Raji (cell line): ENCODE data around the gene SOHLH1.

Experiments
- POLR2A ChIP-seq: IDR thresholded peaks from 2 replicates; pipeline ENCODE4 v1.6.1; 2011; ENCODE audit warnings: low read depth, low read length, control low read depth; ENCODE audit not compliant: insufficient read depth

SOHLH1 gene, protein sequence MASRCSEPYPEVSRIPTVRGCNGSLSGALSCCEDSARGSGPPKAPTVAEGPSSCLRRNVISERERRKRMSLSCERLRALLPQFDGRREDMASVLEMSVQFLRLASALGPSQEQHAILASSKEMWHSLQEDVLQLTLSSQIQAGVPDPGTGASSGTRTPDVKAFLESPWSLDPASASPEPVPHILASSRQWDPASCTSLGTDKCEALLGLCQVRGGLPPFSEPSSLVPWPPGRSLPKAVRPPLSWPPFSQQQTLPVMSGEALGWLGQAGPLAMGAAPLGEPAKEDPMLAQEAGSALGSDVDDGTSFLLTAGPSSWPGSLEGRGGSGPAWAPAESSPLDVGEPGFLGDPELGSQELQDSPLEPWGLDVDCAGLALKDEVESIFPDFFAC

DNA sequence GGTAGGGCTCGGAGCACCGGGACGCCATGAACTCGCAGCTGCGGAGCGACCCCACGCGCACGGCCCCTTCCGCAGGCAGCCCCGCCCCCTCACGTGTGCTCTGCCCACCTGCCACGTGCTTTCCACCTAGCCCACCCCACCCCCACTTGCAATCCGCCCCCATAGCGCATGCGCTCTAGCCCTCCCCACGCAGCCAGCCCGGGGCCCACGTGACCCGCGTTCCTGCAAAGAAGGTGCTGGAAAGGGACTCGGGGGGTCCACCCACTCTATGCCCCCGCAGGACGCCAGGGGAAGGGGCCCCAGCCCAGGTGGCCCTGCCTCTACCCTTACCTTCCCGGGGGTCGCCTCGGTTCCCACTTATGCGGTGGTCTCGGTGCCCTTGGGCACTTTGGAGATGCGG is at the start of gene SOHLH1:
Gene SOHLH1 (minus strand): TSS at position 42 of the 400 bp plus-strand sequence. CDS start 14 bp downstream, at position 28.
- TF ChIP-seq POLR2A: no peak

DNA sequence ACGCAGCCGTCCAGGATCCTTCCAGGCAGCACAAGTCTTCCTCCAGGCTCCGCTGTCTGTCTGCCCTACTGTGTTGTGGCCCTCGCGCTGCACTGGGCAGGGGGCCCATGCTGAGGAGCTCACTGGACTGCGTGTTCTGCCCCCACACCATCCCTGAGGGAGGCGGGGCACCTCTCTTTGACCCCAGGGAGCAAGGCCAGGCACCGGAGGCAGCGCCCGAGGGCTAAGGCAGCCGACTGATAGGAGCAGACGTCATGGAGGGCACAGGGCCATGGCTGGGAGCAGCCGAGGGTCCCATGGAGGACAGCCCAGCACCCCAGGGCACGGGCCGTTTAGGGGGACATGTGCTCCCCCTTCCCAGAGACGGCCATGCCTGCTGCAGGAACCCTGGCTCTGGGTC is 49.4 kb upstream of the SOHLH1 start:
- TF ChIP-seq POLR2A: no peak

DNA sequence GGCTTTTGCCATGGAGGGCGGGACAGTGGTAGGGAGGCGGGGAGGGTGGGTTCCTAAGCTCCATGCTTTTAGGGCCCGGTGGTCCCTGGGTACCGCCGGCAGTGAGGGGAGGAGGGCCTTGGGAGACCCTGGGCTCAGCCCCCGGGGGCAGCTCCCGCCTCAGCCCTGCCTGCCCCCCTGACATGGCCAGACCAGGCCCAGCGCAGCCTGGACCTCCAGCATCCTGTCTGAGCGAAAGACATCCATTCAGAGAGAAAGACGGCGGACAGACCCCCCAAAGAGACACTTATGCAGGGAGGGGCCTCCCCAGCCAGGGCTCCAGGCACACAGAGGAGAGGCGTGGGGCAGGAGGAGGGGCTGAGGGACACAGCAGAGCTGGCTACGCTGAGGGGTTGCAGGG is 48.0 kb upstream of the SOHLH1 start:
- no peak for TF ChIP-seq POLR2A

DNA sequence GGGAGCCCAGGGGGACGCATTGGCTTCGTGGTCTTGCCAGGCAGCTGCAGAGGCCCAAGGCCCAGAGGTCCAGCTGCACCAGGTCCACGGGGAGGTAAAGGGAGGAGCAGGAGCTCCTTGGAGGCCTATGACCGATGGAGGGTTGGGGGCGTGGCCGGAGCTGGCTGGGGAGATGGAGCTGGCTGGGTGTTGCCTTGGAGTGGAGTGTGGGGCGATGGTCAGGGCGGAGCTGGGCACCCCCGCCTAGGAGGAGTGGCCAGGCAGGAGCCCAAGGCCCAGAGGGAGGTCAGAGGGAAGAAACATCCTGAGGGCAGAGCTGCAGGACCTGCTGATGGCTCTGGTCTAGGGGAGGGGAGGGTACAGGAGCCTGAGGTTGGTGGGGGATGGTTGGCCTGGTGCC is 47.3 kb upstream of the SOHLH1 start:
- no peak for TF ChIP-seq POLR2A

DNA sequence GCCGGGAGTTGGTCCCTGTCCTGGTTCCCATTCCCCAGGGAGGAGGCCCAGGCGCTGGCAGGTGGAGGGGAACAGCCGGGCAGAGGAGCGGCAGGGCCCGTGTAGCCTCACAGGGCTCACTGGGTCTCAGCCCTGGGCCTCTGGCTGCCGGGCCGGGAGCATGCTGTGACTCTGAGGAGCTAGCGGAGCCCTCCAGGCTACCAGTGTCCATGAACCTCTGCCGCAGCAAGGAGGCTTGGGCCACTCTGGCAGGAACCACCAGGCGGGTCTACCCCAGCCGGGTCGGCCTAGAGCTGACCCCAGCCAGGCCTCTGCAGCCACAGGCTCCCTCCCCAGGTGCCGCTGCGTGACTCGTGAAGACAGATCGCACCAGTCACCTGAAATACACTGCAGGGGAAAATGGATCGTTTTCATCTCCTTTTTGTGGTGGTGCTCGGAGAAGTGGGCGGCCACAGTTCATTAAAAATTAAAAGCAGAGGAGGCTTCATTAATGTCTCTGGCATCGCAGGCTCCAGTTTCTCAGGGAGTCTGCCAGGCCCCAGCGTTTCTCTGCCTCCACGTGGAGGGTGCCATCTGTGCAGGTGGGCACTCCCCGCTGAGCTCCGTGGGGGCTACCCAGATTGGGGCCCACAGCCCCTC is 46.5 kb upstream of the SOHLH1 start:
- no peak for TF ChIP-seq POLR2A

DNA sequence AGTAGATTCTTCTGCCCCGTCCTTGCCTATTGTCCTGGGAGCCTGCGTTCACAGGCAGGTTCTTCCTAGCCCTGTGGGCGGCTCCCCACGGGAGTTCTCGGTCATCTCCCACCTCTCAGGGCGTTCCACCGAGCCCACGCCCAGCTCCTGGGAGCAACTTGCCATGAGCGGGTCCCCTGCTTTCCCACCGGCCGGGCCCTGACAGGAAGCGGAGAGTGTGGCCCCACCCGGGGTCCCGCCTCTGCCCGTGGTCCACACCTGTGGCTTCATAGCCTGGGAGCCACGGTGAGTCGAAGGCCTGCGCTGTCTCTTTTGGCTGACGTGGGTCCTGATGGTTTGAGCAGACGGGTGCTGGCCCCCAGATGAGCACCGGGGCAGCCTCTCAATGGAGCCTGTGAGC is 45.9 kb upstream of the SOHLH1 start:
- no peak for TF ChIP-seq POLR2A

DNA sequence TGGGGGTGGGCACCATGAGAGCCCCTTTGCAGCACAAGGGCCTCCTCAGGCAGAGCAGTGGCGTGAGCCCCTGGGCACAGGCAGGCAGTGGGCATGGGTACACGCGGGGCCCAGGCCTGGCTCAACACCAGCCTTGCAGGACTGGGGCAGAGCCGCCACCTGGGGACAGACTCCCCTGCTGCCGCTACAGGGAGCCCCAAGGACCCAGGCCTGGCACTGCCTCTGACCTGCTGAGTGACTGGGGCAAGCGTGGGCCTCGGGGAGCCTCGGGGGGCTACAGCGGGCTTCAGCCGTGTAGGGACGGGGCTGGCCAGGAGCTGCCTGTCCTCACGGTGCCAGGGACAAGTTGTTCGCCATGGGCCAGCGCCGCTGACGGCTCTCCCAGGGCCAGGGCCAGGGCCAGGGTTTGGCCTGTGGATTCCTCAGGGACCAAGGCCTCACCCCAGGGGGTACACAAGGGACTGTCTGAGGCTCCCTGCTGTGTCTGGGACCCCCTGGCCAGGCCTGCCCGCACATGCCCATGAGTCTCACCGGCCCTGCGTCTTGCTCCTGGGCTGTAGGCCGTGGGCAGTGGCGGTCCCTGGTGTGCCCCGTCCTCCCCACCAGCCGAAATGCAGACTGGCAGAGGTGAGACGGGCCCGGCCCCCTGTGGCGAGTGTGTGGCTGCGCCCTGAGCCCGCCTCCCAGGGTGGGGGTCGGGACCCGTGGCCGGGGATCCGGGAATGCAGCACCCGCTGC is 45.2 kb upstream of the SOHLH1 start:
- TF ChIP-seq POLR2A: no peak

DNA sequence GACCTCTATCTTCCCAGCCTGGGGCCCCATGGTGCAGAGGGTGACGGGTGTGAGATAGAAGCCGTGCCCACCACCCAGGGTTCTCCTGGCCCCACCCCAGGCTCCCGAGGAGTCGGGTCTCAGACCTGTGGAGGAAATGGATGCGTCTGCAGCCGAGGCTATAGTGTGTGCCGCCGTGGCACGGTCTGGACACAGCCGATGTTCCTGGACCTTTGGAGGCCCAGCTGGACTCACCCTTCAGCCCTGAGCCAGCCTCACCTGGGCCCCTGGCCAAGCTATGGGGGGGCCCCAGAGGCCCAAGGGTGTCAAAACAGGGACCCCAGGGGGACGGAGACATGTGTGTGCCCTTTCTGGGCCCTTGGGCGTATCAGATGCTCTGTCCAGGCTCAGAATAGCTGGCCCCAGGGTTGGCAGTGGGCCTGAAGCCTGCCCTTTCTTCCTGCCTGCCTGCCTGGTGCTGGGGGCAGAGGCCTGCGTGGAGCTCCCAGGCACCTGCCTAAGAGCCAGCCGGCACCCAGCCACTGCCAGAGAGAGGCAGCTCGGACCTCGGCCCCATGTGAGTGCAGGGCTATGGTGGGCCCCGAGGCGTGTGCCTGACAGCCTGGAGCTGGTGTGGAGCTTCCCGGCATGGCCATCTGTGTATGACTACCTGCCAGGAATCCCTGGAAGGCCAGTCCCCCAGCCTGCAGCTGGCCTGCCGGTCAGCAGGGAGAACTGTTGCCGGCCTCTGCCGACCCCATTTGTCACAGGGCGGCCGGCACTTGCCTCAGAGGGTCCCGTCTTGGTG is 44.5 kb upstream of the SOHLH1 start:
- TF ChIP-seq POLR2A: no peak

DNA sequence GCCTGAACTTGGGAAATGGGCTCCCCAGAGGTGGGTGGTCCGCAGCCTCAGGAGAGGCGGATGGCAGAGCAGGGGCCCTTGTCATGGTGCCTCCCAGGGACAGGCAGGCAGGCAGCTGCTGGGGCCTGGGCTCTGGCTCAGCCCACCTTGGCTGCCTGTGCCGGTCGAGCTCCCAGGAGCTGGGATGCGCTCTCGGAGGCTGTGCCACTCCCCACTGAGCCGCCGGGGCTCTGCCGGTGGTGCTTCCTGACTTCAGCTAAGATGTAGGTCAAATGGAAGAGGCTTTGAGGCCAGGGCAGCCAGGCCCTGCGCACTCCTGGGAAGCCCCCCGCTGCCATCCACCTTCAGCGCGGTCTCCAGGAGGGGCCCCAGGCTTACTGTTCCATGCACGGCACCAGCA is 43.7 kb upstream of the SOHLH1 start:
- TF ChIP-seq POLR2A: no peak

DNA sequence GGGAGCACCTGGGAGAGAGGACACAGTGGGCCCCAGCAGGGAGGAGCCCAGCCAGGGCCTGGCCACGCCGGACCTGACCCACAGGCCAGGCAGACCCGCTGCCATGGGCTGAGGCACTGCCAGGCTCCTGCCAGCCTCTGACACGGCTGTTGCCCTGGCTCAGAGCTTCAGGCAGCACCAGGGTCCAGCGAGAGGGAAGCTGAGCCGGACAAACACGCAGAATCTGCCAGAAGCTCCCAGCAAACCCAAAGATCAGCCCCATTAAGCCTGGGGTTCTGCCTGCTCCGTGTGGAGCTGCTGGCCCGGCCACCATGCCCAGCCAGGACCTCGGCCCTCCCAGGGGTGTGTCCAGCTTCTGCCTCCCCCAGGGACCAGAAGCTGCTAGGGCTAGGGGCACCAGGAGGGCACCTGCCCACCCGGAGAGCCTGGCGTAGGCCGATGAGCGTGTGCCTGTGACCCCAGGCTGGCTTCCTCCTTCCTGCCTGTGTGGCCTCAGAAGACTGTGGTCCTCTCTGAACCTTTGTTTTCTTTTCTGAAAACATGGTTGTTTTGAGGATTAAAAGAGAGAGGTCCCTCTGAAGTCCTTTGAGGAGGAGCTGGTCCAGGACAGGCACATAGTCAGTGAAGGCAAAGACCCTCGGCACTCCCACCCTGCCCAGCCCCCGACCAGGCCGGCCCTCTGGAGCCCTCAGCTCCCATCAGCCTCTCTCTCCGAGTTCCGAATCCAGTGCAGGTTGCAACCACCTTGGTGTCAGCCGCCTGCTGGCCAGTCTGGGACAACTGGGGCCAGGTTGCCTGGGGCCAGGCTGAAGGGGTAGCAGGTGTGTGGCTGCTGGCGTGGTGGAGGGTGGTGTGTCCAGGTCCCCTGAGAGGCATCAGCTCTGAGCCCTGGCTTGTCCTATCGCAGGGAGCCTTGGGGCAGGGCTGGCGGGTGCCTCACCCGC is 42.3 kb upstream of the SOHLH1 start:
- no peak for TF ChIP-seq POLR2A

DNA sequence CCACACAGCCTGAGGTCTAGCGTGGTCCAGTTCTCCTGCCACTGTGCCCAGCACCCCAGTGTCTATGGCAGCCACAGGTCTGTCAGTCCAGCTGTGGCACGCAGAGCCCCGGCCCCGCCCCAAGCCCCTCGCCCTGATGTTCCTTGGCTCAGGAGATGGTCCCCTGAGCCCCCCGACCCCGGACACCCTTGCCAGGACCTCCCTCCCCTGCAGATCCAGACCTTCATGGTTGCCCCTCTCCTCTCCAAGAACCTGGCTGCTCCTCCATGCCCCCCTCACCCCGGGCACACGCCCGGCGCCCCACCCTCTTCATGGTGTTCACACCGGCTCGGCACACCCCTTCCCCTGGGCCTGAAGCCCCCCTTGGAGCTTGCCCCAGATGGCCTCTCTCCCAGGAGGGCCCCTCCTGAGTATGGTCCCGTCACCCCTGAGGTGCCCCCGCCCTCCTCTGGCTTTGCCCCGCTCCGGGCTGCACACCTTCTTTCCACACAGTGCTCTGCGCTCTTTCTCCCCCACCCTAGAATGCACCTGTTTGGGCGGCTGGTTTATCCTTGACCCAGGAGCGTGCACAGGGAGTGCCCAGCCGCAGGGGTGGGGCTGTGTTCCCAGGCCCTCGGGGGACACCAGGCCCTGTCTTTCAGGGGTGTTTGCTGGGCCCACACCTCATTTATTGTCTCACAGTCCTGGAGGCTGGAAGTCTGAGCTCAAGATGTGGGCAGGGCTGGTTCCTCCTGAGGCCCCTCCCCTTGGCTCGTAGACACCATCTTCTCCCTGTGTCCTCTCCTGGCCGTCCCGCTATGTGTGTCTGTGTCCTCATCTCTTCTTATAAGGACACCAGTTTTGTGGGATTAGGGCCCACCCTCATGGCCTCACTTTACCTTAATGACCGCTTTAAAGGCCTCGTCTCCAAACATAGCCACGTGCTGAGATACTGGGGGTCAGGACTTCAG is 40.3 kb upstream of the SOHLH1 start:
- no peak for TF ChIP-seq POLR2A

DNA sequence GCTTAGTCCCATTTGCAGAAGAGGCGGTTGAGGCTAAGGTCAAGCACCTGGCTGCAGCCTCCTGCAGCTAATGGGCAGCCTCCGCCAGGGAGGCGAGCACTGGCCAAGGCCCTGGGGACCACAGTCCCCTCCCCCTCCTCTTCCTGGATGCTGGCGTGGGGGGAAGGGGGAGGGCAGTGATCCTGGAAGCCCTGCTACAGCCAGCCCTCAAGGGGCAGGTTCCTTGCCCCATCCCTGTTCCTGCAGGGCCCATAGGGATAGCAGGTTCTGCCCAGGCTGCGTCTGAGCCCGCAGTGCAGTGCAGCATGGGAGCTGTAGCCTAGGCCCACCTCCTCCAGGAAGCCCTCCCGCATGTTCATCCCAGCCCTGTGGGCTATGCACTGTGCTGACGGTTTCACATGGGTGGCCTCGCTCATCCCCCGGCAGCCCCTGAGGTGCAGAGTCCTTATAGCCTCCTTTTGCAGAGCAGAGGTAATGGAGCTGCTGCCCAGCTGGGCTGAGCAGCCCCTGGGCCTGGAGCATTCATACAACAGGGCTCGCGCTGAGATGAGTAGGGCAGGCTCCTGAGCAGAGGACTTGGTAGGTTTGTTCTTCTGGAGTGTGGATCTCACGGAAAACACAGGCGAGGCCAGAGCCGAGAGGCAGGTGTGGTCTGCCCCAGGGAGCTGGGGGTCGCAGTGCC is 38.7 kb upstream of the SOHLH1 start:
- no peak for TF ChIP-seq POLR2A
